ENCODE data around the gene PRKAG2. TPM values are rescaled to one million over a fixed set of nuclear protein-coding genes. Genes with fewer than 3 reads are reported as not detected.

The PRKAG2 gene
- total RNA-seq, 2 donors from 2014 or later, result 38.3 to 78.5 TPM

DNA sequence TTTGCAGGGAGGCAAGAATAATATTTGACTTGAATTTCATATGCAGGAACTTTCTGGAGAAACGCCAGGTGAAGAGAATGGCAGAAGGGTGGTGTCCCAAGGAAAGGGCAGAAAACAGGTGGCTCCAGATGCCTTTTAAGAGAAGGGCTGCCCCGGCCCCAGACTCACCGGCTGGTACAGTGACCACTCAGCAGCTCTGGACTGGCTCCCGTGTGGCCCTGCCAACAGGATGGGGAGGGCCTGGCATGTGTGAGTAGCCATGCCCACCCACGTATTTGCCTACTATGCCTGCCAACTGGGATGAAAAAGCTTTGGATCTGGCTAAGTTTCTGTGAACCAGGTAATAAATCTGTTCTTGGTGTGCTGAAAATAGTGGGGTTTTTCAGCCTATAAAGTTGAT lies 159.5 kb downstream of the PRKAG2 start:
- H3K4me3 ChIP-seq, result no peak overlapping the region
- H3K36me3 ChIP-seq, result no peaks in the 10 kb centered on the region
- no peak for DNase-seq (ENCODE audit: low spot score)
- no peak for ATAC-seq (ENCODE audit: insufficient number of reproducible peaks, low FRiP score, low read depth)
- no peaks in the 10 kb centered on the region for H3K9me3 ChIP-seq
- H3K4me1 ChIP-seq (ENCODE audit: control insufficient read depth in 1 of 2, low read depth in 2 of 2), result peaks cover 4 to 38% of the 10 kb centered on the region in 2 donors
- TF ChIP-seq, protein P1, sequence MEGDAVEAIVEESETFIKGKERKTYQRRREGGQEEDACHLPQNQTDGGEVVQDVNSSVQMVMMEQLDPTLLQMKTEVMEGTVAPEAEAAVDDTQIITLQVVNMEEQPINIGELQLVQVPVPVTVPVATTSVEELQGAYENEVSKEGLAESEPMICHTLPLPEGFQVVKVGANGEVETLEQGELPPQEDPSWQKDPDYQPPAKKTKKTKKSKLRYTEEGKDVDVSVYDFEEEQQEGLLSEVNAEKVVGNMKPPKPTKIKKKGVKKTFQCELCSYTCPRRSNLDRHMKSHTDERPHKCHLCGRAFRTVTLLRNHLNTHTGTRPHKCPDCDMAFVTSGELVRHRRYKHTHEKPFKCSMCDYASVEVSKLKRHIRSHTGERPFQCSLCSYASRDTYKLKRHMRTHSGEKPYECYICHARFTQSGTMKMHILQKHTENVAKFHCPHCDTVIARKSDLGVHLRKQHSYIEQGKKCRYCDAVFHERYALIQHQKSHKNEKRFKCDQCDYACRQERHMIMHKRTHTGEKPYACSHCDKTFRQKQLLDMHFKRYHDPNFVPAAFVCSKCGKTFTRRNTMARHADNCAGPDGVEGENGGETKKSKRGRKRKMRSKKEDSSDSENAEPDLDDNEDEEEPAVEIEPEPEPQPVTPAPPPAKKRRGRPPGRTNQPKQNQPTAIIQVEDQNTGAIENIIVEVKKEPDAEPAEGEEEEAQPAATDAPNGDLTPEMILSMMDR (IDR thresholded peaks at IDR 0.05), result no peak
- H3K27ac ChIP-seq, result no peak overlapping the region
- no peaks in the 10 kb centered on the region for H3K27me3 ChIP-seq (replicated peaks; ENCODE audit: insufficient read depth)

DNA sequence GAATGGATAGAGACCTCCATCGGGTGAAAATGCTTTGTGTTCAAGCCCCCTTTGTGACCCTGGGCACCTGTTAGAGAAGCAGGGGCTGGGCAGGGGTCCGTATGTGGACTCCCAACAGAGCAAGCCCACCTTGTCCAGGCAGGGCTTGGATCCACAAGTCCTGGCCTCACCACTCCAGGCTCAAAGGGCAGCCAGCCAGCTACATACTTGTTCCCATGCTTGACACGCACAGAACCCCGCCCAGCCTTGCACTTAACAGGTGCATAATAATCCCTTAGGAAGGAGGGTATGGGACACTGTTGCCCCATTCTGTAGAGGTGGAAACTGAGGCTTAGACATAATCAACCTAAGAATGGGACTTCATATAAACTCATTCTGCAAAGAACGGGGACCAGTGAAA lies 160.6 kb downstream of the PRKAG2 start:
- no peak for ATAC-seq (ENCODE audit: insufficient number of reproducible peaks, low FRiP score, low read depth)
- Histone ChIP-seq H3K27ac (no peak overlapping the region), H3K9me3 (no peaks in the 10 kb centered on the region), H3K4me1 (ENCODE audit: control insufficient read depth in 1 of 2, low read depth in 2 of 2) (peaks cover 4 to 38% of the 10 kb centered on the region in 2 donors), H3K27me3 (replicated peaks; ENCODE audit: insufficient read depth) (no peaks in the 10 kb centered on the region), H3K4me3 (no peak overlapping the region), H3K36me3 (no peaks in the 10 kb centered on the region)
- no peak for DNase-seq (ENCODE audit: low spot score)
- TF ChIP-seq, protein P1 (IDR thresholded peaks at IDR 0.05), result no peak

DNA sequence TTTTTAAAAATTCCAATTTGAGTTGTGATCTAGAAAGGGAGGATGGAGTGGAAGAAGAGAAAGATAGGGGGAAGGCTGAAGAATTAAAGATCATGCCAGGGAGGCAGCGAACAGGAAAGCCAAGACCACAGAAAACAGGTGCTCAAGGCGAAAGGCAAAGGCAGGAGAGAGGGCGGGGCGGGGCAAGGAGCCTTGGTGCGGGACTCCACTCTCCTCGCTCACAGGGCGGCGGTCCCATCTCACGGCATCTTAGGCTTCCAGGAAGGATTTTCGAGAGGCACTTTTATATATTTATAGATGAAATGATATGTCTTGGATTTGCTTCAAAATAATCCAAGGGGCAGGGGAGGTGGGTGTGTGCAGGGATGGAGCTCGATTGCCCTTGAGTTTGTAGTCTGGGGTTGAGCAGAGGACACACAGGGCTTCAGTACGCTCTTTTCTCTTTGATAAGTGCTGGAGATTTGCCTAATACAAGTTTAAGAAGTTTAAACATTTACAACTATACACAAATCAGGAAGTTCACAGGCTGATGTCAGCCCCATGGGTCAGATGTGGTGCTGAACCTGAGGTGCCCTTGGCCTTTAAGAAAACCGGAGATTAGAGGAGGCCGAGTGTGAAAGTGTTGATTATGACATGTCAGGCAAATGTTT lies 161.1 kb downstream of the PRKAG2 start:
- Histone ChIP-seq H3K27ac (no peak overlapping the region), H3K4me1 (ENCODE audit: control insufficient read depth in 1 of 2, low read depth in 2 of 2) (peaks cover 4 to 33% of the 10 kb centered on the region in 2 donors), H3K36me3 (no peaks in the 10 kb centered on the region), H3K4me3 (no peak overlapping the region), H3K27me3 (replicated peaks; ENCODE audit: insufficient read depth) (no peaks in the 10 kb centered on the region), H3K9me3 (no peaks in the 10 kb centered on the region)
- ATAC-seq (ENCODE audit: insufficient number of reproducible peaks, low FRiP score, low read depth) (no peak), DNase-seq (ENCODE audit: low spot score) (no peak)
- TF ChIP-seq, protein P1 (IDR thresholded peaks at IDR 0.05), result no peak

DNA sequence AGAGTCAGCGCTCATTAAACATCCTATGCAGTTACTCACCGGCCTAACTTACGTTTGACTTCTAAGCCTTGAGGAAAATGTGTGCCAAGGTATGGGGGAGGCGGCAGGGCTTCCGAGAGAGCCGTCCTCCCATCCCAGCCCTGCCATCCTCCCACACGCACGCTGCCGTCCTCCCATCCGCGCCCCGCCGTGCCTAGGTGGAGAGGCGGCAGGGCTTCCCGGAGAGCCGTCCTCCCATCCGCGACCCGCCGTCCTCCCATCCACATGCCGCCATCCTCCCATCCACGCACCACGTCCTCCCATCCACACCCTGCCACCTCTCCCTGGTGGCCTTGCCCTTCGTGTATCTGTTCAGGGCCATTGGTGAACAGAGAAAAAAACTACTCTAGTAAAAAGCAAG lies 162.7 kb downstream of the PRKAG2 start:
- DNase-seq (ENCODE audit: low spot score), result no peak

DNA sequence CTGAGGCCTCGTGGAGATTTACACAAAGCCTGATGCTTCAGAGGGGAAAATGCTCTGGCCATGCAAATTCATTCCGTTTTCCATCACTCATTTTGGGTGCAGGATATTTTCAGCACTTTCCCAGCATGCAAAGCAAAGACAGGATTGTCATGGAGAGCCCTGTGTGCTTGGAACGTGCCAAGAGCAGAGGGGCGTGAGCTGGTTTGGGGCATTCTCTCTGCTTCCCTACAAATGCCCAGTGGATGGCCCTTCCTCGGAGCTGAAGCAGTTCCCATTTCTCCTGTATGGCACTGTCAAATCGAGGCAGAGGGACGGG lies 164.1 kb downstream of the PRKAG2 start:
- TF ChIP-seq, protein P1 (IDR thresholded peaks at IDR 0.05), result no peak

More for the DNA sequence above, 162.7 kb downstream of the PRKAG2 start:
- peaks cover 4 to 19% of the 10 kb centered on the region in 2 donors for H3K4me1 ChIP-seq (ENCODE audit: control insufficient read depth in 1 of 2, low read depth in 2 of 2)
- ATAC-seq (ENCODE audit: insufficient number of reproducible peaks, low FRiP score, low read depth), result no peak
- no peaks in the 10 kb centered on the region for H3K27me3 ChIP-seq (replicated peaks; ENCODE audit: insufficient read depth)
- no peak overlapping the region for H3K27ac ChIP-seq
- H3K4me3 ChIP-seq, result no peak overlapping the region
- no peaks in the 10 kb centered on the region for H3K9me3 ChIP-seq
- TF ChIP-seq, protein P1 (IDR thresholded peaks at IDR 0.05), result no peak
- H3K36me3 ChIP-seq, result no peaks in the 10 kb centered on the region

More for the DNA sequence above, 164.1 kb downstream of the PRKAG2 start:
- H3K27ac ChIP-seq, result no peak overlapping the region
- no peaks in the 10 kb centered on the region for H3K36me3 ChIP-seq
- peaks cover 4 to 18% of the 10 kb centered on the region in 2 donors for H3K4me1 ChIP-seq (ENCODE audit: control insufficient read depth in 1 of 2, low read depth in 2 of 2)
- no peaks in the 10 kb centered on the region for H3K9me3 ChIP-seq
- DNase-seq (ENCODE audit: low spot score) (no peak), ATAC-seq (ENCODE audit: insufficient number of reproducible peaks, low FRiP score, low read depth) (no peak)
- H3K27me3 ChIP-seq (replicated peaks; ENCODE audit: insufficient read depth), result no peaks in the 10 kb centered on the region
- H3K4me3 ChIP-seq, result no peak overlapping the region
